Ureter (tissue), 1 donor: Measurements from ENCODE around the gene TNIK. TPM values are rescaled to one million over a fixed set of nuclear protein-coding genes. Genes with fewer than 3 reads are reported as not detected.

ENCODE experiments used
- DNase-seq: peaks from one replicate; pipeline ENCODE4 v3.0.0-alpha.2; 2020; ENCODE audit warnings: low spot score
- total RNA-seq: library from RNA; stranded (reverse); gene quantifications from one replicate; pipeline ENCODE4 v1.2.4, GENCODE V29; 2023
- donor health status: DM: yes; HTN: yes; CAD: no.

The TNIK gene
- total RNA-seq, 1 donor from 2014 or later = 17.1 TPM

DNA sequence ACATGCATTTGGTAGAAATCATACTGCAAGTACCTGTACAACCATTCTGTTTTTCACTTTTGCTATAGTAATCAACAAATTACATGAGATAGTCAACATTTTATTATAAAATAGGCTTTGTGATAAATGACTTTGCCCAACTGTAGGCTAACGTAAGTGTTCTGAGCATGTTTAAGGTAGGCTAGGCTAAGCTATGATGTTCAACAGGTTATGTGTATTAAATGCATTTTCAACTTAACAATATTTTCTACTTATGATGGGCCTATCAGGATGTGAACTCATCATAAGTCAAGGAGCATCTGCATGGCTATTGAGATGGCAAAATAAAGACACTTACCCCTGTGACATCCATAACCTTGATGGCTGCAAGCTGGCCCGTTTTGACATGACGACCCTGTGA is 232.4 kb downstream of the TNIK start:
- DNase-seq = no peak

DNA sequence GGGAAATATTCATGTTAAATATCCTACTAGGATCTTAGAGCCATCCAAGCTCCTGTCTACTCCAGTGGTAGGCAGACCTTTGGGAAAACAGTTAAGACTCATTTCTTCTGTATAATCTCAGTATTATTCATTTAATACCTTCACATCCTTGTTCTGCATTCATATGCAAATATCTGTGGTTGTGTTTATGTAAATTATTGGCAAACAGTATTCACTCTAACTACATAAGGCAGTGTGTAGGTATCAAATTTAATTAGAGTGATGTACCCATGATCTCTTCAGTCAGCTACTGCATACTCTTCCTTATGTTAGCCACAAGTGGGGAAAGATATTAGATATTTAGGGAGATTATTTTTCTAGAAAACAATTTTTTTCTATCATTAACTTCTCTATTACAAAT is 232.8 kb downstream of the TNIK start:
- DNase-seq = no peak

DNA sequence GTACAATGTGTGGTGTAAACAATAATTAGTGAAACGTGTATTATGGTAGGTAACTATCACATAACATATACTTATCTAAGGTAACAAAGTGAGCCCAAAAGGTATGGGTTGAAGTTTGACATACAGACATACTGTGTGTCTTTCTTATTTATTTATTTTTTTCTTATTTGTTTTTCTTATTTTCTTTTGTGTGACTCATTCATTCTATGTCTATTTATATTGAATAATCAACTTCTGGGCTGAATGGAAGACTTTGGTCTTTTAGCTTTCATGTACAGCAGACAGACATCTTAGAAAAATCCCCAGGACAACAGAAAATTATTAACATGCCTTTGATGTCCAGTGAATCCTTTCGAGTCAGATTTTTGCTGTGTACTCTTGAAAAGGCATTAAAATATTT is 233.4 kb downstream of the TNIK start:
- no peak for DNase-seq

DNA sequence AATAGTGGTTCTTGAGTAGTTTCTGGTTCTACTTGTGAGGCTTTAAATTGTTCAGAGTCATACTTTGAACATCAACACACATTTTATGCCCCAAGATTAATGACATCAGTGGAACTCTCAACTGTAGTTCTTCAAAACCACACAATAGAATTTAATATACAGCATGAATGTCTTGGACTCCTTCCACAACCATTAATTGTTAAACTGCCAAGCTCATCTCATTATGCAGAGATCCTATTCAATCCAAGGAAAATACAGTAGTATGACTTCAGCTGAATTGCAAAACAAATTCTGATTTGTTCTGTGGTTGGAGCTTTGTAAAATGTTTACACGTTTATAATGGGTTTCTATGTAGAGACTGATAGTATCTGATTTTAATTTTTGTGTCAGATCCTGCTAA is 234.5 kb downstream of the TNIK start:
- DNase-seq = no peak

DNA sequence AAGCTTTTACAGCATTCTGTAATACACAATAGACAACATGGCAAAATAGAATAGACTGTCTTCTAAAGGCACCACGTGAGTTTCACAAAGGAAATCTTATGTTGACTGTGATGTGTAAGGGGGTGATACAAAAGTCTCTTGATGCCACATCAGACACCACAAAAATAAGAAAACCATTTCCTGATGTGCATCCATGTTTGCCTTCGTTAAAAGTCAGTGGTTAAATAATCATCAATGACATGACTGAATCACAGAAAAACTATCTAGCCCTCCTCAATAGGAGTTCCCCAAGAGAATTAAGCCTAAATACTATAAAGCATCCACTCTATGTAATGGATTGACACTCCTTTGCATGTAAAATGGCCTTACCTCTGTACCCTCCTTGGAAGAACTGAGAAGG is 235.0 kb downstream of the TNIK start:
- DNase-seq = no peak

DNA sequence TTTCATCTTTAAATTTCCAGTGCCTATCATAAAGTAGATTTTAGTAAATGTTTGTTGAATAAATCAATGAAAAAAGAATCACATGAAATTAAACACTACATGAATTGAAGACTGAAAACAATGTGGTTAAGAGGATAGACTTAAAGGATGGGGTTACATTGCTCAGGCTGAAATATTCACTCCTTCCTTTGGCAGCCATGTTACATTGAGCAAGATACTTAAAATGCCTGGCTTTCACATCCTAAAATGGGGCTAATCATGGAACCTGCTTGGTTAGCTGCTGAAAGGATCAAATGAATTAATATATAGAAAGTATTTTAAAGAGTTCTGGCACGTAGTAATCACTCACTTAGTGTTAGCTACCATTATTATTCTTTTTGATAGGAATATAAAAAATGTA is 236.8 kb downstream of the TNIK start:
- no peak for DNase-seq

DNA sequence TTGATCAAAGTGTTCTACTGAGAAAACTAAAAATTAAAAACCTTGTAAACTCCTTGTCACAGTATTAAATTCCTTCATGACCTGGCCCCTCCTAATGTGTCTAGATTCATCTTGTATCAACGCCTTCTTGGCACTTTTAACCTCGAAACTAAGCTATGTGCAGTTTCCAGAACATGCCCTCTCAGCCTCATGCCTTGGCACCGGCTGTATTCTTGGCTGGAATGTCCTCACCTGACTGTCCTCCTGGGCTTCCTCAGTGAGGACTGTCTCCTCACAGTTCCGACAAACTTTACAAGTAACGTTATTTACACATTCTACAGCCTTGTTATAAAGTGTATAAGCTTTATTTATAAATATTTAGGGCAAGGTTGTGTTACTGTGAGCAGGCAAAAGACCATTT is 237.2 kb downstream of the TNIK start:
- DNase-seq = no peak

DNA sequence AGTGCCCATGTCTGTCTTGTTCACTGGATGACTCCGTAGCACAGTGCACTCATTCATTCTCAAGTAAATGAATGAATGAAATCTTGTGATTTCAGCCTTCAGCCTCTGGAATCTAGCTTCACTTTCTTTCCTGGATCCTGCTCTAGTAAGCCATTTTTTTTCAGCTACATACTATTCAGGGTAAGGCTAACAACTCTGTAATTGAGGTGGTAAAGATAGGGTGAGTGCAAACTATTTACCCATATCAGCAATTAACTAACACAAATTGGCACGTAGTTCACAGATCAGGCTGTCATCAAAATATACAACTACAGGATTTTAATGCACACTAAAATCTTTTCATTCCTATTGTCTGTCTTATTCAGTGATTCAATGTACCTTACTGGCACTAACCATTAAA is 238.6 kb downstream of the TNIK start:
- DNase-seq = no peak

DNA sequence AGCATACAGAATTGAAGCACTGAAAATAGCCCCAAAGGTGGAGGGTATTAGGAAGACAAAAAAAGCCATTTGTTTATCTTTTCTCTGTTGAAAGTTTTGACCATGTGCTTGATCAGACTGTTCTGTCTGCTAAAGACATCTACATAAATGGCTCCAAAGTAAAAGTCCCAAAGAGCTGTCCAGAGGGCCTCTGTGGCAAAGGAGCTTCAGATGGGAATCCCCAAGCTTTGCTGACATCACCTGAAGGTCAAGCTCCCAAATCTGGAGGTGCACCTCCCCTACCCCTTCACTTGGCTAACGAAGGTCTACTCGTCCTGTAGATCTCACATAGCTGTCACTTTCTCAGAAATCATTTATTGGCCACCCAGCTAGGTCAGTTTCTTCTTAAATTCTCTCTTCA is 239.1 kb downstream of the TNIK start:
- no peak for DNase-seq

DNA sequence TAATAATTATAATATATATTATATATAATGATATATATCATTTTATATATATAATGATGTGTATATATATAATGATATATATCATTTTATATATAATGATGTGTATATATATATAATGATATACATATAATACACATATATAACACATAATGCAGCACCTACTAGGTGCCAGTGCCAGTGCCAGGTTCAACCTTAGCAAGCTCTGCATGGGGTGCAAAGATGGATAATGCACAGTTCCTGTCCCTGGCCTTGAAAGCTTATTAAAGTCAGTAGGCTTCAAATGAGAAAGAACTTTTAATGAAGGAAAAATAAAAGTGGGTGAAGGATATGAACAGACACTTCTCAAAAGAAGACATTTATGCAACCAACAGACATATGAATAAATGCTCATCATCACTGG is 240.9 kb downstream of the TNIK start:
- DNase-seq = no peak

DNA sequence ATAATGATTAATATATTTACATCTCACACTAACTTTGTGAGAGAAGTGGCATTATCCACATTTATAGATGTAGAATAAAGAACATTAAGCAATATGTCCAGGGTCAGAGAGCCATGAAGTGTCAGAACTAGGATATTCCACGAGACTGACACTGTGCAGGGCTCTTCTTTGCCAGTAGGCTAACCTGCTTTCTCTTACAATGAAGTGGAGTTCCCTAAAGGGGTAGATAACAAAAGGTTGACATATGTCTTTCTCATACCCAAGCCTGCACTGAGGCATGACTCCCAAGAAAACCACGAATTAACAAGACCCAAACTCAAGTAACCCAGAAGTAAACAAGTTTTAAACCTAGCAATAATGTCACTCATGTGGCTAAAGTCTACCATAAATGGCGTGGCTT is 242.1 kb downstream of the TNIK start:
- DNase-seq = no peak

DNA sequence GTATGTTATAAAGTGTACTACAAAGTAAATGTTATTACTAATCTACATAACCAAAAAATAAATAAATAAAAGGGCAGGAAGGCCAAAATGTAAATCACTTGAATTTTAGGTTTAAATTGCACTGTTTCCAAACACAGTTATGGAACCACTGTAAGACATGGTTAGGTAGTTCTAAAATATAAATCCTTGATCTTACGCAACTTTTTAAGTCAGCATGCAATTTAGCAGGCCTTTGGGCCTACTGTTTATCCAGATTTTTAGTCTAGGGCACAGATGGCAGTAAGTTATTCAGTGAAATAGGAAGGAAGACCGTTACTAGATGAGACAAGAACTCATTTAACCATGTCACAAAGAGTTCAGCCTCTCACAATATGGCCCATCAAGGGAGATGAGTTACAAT is 246.3 kb downstream of the TNIK start:
- no peak for DNase-seq

DNA sequence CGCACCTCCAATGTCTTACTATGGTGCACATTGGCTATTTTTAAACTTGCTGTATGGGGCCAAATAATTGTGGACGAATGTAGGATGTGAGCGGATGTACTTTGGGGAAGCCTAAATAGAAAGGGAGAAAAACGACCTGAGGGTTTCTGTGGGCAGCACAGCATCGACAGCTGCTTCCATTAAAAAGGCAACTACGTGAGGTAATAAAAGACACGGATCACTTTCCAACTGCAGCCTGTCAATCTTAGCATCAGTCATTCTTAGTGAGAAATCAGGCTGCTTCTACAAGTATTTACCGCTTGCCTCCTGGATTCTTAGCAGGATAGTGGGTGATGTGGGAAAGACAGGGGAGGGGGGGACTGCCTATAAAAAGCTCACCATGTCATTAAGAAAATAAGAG is 247.0 kb downstream of the TNIK start:
- no peak for DNase-seq

DNA sequence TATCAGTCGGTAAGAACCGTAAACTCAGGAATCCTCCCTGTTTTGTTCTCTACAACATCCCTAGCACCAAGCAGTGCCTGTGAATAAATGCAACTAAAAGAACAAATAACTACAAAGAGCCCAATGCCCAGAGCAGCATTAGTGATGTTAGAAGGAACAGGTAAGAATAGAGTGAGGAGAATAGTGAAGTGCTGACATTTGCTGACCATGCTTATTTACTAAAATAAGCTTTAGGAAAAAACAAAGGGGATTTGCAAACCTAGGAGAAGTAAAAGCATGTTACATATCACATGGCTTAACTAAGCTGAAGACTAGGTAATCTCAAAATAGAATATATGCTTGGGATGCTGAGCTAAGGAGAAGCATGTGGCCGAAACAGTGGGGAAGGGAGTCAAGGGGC is 247.6 kb downstream of the TNIK start:
- no peak for DNase-seq

DNA sequence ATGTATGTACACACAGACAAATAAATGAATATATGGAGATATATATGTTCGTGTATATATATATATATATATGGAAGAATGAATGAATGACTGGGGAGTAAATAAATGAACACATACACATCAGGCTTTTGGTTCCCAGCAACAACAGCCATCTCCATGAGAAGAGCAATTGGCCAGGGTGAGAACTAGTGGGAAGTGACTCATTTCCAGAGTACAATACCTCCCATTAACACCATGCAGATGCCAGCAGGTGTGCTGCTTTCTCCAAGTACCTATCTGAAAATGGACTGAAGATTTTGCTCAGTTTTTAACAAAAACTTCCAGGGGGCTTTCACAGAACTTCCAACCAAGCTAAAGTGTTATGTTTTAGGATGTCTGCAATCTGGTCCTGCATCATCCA is 253.9 kb downstream of the TNIK start:
- no peak for DNase-seq

DNA sequence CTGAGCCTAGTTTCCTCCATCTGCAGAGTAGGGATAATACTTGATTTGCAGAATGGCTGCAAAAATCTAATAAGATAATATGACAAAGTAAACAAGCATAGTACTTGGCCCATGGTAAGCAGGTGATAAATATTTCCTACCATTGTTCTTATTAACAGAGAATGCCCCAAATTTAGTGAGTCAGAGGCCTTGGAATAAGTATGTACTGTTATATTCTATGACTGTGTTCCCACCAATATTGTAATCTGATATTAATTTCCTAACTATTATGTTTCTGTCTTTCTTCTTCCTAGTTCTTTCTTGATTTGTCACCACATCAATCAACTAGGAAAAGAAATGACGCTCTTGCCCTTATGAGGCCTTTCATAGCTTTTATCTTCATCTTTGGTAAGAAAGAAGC is 255.3 kb downstream of the TNIK start:
- DNase-seq = no peak

DNA sequence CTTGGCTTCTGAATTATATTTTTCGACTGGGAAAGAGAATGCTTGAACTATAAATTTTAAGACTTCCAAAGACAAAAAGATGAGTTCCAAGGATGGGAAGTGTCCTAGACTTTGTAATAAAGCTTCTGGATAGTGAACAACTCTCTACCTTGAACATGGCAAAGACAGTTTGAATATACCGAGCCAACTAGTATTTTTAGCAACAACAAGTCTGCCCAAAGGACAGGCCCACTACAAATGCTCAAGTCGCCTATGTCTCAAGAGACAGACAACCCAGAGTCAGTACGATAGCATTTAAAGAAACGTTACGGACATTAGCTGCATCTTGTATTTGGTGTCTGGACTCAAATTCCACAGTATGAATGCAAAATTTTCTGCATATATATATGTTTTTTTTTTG is 258.4 kb downstream of the TNIK start:
- DNase-seq = no peak

DNA sequence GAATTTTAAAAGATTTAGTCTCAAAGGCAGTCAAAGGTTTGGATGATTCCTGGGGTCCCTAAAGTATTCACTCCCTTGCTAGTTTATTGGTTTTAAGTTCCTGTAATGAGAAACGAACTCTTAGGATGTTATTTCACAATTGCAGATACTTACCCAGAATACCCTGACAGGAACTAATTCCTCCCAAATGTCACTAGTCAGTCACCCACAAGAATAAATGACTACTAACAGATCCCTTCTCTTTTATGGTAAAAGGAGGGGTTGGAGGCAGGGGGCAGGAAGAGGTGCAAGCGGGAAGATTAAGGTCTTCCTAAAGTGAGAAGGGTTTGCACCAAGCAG is 259.5 kb downstream of the TNIK start:
- DNase-seq = no peak

DNA sequence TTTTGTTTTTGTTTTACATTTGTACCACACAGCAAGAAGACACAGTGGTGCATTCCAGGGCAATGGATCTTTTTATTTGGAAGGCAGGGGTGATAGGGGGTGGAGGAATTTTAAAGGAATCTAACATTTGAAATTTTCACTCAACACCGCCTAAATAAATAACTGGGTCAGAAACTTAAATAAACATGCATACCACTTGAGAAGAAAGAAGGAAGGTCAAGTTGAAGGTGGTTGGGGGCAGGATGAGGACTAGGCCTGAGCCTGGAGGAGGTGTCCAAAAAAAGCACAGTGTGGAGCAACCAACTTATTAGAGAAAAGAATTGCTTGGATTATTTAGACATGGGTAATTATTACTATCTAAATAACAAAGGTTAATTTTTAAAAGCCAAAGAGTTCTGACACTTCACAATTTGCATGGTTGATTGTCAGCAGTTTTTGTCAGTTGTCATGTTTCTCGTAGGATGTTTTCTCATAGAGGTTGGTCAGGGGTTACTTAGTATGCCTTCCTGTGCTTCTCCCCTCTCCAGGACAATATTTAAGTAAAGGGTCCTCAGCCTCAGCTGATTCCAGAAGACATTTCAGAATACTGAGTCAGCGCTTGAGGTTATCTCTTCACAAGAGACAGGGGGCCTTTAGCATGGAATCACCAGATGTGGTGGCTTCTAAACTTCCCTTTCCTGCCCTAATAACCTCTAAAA is 260.0 kb downstream of the TNIK start:
- no peak for DNase-seq

DNA sequence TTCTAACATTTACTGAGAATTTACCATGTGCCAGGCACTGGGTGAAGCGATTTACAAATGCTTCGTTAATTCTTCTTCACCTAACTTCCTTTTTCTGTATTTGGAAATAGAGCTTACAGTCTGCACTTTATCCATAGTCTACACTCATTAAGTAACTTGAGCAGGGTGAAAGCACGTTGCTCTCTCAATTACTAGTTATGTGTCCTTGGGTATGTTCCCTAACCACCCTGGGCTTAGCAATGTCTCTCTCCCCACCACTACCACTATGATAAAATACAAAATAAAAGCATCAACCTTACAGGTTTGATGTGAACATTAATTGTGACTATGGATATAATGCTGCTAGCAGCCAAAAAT is 260.8 kb downstream of the TNIK start:
- DNase-seq = no peak

DNA sequence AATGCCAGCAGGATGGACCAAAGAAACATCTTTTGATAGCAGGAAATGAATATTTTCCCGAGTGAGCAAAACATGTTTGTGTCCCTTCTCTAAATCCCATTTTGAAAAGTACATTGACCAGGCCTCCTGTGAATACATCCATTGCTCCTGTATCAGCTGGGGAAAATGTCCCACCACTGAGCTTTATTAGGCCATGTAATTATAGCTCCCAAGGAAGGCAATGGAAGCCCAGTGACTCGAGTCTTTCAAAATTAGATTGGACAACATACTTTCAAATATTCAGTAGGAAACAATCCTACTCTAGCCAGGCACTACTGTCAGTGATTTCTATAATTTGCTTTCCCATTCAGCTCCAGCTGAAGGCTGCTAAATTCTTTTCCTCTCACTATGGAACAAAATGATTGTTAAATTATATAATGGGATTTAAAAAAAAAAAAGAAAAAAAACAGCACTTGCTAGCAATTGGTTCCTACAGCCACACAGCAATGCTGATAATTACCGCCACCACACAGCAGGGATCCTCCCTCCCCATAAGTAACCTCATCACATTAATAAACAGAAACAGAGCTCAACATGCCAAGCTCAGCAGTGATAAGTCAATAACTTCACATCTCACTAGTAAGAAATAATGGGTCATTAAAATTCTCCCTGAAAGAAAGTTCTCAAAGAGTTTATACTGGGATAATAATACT is 261.3 kb downstream of the TNIK start:
- no peak for DNase-seq

DNA sequence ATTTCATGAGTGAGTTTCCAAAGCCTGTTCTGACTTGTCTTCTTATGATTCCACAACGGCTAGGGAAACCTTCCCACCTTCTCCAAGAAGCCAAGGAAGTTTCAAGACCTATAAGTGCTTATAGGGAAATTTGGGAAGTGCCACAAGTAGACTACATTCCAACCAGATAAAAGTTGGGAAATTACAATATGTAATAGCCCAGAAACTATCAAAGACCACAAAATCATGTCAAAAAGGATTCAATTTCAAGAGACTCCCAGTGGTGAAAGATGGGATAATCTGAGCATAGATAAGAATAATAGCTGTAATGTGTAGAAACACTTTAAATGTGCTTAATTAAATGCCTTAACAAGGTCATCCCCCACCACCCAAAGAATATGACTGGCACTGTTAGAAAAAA is 264.5 kb downstream of the TNIK start:
- no peak for DNase-seq

DNA sequence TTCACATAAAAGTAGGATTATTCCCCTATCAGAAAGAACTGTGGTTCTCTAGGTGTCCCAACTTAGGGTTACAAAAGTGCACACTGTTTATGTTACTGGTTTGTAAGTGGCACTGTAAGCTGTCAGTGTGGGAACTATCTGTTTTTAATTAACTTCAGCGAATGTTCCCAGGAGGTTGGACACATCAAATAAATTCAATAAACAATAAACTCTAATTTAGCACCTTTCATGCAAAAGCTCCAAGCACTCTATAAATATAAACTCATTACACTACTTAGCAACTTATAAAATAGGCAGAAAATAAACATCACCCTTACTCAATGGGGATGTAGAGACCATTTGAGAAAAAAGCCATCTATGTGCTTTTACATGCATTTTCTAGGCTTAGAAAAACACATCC is 265.2 kb downstream of the TNIK start:
- DNase-seq = no peak

DNA sequence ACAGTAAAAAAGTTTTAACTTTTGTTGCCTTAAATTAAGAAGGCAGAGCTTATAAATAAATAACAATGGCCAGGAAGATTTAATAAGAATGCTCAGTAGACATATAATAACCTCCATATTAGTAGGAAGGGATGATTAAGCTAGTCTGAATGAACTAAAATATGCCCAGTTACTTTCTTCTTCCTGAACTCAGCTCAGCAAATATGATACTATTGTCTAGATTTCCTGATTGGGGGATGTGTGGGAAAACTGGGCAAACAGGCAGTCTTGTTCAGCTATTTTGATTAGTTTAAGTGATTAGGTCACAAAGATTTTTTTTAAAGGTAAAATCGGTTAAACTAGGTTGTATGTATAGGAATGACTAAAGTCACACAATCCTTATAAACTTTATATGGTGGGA is 266.5 kb downstream of the TNIK start:
- no peak for DNase-seq
